ENCODE results near the gene FIGNL1. TPM values are rescaled to one million over a fixed set of nuclear protein-coding genes. Genes with fewer than 3 reads are reported as not detected.

FIGNL1 gene
- total RNA-seq, 1 donor from 2014 or later, result 5.5 TPM

- TF ChIP-seq CTCF (IDR thresholded peaks at IDR 0.05), result no peak
- Histone ChIP-seq H3K36me3 (no peaks in the 10 kb centered on the region), H3K4me1 (peaks cover 24% of the 10 kb centered on the region), H3K27me3 (no peaks in the 10 kb centered on the region), H3K9me3 (no peaks in the 10 kb centered on the region), H3K27ac (no peak overlapping the region), H3K4me3 (no peak overlapping the region)
- ATAC-seq, result no peak
- no peak for DNase-seq
- intact Hi-C loops (cut with DNase I), result no loop called here
Observed at GRCh38 chr7:50495746-50496145, 45.6 kb upstream of the FIGNL1 start.

- no peak overlapping the region for H3K27ac ChIP-seq
- H3K36me3 ChIP-seq, result no peaks in the 10 kb centered on the region
- H3K27me3 ChIP-seq, result no peaks in the 10 kb centered on the region
- peak; percentile 15 for ATAC-seq
- no peak for TF ChIP-seq CTCF (IDR thresholded peaks at IDR 0.05)
- no peaks in the 10 kb centered on the region for H3K9me3 ChIP-seq
- intact Hi-C loops (cut with DNase I), result no loop called here
- no peak overlapping the region for H3K4me3 ChIP-seq
- H3K4me1 ChIP-seq, result peaks cover 18% of the 10 kb centered on the region
- no peak for DNase-seq
Observed at GRCh38 chr7:50492770-50493519, 42.8 kb upstream of the FIGNL1 start.

- DNase-seq (no peak), ATAC-seq (no peak)
- Histone ChIP-seq H3K4me1 (peaks cover 8% of the 10 kb centered on the region), H3K27ac (no peak overlapping the region), H3K36me3 (no peaks in the 10 kb centered on the region), H3K9me3 (no peaks in the 10 kb centered on the region), H3K4me3 (no peak overlapping the region), H3K27me3 (no peaks in the 10 kb centered on the region)
- intact Hi-C loops (cut with DNase I), result no loop called here
- no peak for TF ChIP-seq CTCF (IDR thresholded peaks at IDR 0.05)
Observed at GRCh38 chr7:50491943-50492342, 41.8 kb upstream of the FIGNL1 start.

GRCh38 chr7:50491209-50491608 is 41.1 kb upstream of the FIGNL1 start:
- Histone ChIP-seq H3K4me3 (no peak overlapping the region), H3K27me3 (no peaks in the 10 kb centered on the region), H3K36me3 (no peaks in the 10 kb centered on the region), H3K4me1 (peaks cover 1% of the 10 kb centered on the region), H3K9me3 (no peaks in the 10 kb centered on the region), H3K27ac (no peak overlapping the region)
- no peak for TF ChIP-seq CTCF (IDR thresholded peaks at IDR 0.05)
- DNase-seq (no peak), ATAC-seq (no peak)
- intact Hi-C loops (cut with DNase I), result no loop called here

- Histone ChIP-seq H3K36me3 (no peaks in the 10 kb centered on the region), H3K4me3 (no peak overlapping the region), H3K4me1 (no peaks in the 10 kb centered on the region), H3K27ac (no peak overlapping the region), H3K9me3 (no peaks in the 10 kb centered on the region), H3K27me3 (no peaks in the 10 kb centered on the region)
- DNase-seq (no peak), ATAC-seq (no peak)
- intact Hi-C loops (cut with DNase I), result no loop called here
- no peak for TF ChIP-seq CTCF (IDR thresholded peaks at IDR 0.05)
Observed at GRCh38 chr7:50488379-50488778, 38.2 kb upstream of the FIGNL1 start.

- ATAC-seq (no peak), DNase-seq (no peak)
- Histone ChIP-seq H3K27me3 (no peaks in the 10 kb centered on the region), H3K36me3 (no peaks in the 10 kb centered on the region), H3K27ac (no peak overlapping the region), H3K4me3 (no peak overlapping the region), H3K9me3 (no peaks in the 10 kb centered on the region), H3K4me1 (no peaks in the 10 kb centered on the region)
- intact Hi-C loops (cut with DNase I), result no loop called here
- TF ChIP-seq CTCF (IDR thresholded peaks at IDR 0.05), result no peak
Observed at GRCh38 chr7:50486512-50486911, 36.4 kb upstream of the FIGNL1 start.
